ENCODE data around the gene B3GLCT. TPM values are rescaled to one million over a fixed set of nuclear protein-coding genes. Genes with fewer than 3 reads are reported as not detected.

B3GLCT gene
- total RNA-seq, 2 donors from 2014 or later = 18.2 to 40.2 TPM

DNA sequence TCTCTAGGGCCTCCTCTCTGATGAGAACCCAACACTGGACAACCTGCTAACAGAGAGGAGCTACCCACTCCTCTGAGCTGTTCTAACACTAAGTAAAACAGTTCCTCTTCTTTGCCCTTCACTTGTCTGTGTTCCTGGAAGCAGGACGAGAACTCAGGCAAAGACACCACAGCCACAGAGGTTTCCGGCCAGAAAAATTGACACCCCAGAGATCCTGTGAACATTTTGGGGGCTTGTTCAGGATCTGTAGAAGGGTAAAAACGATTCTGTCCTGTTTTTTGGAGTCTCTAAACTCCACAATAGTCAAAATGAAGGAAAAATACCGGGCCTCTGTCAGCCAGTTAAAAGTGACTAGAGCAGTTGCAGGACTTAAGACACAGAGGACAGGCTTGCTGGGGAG lies 165.9 kb downstream of the B3GLCT start:
- no peak for DNase-seq (ENCODE audit: low spot score)
- TF ChIP-seq, protein P1, sequence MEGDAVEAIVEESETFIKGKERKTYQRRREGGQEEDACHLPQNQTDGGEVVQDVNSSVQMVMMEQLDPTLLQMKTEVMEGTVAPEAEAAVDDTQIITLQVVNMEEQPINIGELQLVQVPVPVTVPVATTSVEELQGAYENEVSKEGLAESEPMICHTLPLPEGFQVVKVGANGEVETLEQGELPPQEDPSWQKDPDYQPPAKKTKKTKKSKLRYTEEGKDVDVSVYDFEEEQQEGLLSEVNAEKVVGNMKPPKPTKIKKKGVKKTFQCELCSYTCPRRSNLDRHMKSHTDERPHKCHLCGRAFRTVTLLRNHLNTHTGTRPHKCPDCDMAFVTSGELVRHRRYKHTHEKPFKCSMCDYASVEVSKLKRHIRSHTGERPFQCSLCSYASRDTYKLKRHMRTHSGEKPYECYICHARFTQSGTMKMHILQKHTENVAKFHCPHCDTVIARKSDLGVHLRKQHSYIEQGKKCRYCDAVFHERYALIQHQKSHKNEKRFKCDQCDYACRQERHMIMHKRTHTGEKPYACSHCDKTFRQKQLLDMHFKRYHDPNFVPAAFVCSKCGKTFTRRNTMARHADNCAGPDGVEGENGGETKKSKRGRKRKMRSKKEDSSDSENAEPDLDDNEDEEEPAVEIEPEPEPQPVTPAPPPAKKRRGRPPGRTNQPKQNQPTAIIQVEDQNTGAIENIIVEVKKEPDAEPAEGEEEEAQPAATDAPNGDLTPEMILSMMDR (IDR thresholded peaks at IDR 0.05) = no peak
- Histone ChIP-seq H3K36me3 (no peaks in the 10 kb centered on the region), H3K4me1 (no peaks in the 10 kb centered on the region), H3K27me3 (no peaks in the 10 kb centered on the region), H3K27ac (no peak overlapping the region), H3K9me3 (peaks cover 0 to 25% of the 10 kb centered on the region in 2 donors), H3K4me3 (no peak overlapping the region)

DNA sequence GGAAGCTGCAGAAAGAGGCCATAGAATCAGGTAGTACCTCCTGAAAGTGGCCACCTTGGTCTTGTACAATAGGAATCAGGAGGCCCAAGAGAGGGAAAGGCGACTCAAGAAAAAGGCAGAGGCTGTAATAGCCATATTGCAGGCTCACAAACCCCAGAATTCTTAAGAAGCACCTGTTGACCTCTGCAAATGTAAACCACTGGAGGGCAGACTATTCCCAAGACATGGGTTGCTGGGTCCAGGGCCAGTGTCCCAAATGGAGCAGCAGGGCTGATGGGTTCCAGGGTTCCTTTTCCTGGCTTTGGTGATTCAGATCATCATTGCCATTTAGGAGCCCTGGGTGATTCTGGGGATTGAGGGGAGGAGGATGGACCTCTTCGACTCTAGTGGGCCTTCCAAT lies 167.6 kb downstream of the B3GLCT start:
- DNase-seq (ENCODE audit: low spot score) = no peak
- Histone ChIP-seq H3K27ac (no peak overlapping the region), H3K27me3 (no peaks in the 10 kb centered on the region), H3K36me3 (no peaks in the 10 kb centered on the region), H3K4me1 (no peaks in the 10 kb centered on the region), H3K9me3 (peaks cover 0 to 25% of the 10 kb centered on the region in 2 donors), H3K4me3 (no peak overlapping the region)
- TF ChIP-seq, protein P1 (IDR thresholded peaks at IDR 0.05) = no peak

DNA sequence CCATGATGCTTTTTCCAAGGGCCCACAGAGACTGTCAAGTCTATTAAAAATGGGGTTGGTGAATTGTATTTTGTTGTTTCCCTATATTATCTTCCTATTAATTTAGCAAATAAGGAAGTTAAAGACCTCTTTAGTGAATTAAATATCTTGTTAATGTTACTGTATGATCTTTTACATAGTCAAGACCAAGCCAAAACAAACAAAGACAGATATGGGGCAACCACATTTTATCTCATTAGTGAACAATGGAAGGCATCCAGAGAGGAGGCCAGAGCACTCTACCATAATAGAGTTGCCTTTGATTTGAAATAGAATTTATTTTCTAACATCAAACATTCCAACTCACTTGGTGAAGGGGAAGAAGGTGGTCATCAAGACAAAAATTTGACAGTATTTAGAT lies 169.4 kb downstream of the B3GLCT start:
- Histone ChIP-seq H3K27ac (no peak overlapping the region), H3K27me3 (no peaks in the 10 kb centered on the region), H3K9me3 (peaks cover 0 to 25% of the 10 kb centered on the region in 2 donors), H3K36me3 (no peaks in the 10 kb centered on the region), H3K4me1 (no peaks in the 10 kb centered on the region), H3K4me3 (no peak overlapping the region)
- TF ChIP-seq, protein P1 (IDR thresholded peaks at IDR 0.05) = no peak
- DNase-seq (ENCODE audit: low spot score) = no peak

DNA sequence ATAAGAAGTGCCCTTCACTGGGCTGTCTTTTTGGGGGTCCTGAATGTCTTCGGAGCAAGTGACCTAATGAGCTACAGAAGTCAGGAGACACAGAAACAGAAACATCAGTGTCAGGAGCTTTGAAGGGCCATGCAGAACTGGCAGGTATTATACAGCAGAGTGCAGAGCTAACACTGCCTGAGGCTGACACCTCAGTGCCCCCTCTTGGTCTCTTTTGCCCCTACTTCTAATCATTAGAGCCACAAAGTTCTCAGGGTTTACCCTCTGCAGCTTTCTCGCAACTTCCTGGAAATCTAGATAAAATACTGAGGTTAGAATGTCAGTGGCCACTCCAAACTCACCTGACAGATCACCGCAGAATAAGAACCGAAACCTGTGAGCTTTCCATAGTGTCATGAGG lies 172.7 kb downstream of the B3GLCT start:
- Histone ChIP-seq H3K4me1 (no peaks in the 10 kb centered on the region), H3K4me3 (no peak overlapping the region), H3K36me3 (no peaks in the 10 kb centered on the region), H3K27me3 (no peaks in the 10 kb centered on the region), H3K9me3 (no peaks in the 10 kb centered on the region), H3K27ac (no peak overlapping the region)
- TF ChIP-seq, protein P1 (IDR thresholded peaks at IDR 0.05) = no peak
- DNase-seq (ENCODE audit: low spot score) = no peak

DNA sequence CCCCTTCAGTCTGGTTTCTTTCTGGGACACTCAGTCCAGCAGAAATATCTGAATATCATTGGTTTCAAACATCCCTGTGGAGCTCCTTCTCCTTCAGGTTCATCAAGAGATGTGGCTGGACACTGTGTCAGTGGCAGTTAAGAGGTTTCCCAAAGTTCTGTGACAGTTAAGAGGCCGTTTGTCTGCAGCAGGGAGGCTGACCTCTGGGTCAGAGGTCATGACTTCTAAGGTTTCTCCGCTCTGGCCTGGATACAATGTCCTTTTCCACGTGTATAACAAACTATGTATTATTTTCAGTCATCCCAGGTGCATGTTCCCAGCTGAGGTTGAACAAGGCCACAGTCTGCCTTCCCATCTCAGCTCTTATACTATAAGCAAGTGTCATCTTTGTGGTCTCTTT lies 174.9 kb downstream of the B3GLCT start:
- DNase-seq (ENCODE audit: low spot score) = no peak
- TF ChIP-seq, protein P1 (IDR thresholded peaks at IDR 0.05) = no peak
- H3K27me3 ChIP-seq = no peaks in the 10 kb centered on the region
- H3K36me3 ChIP-seq = no peaks in the 10 kb centered on the region
- H3K27ac ChIP-seq = no peak overlapping the region
- H3K9me3 ChIP-seq = no peaks in the 10 kb centered on the region
- H3K4me1 ChIP-seq = no peaks in the 10 kb centered on the region
- no peak overlapping the region for H3K4me3 ChIP-seq

DNA sequence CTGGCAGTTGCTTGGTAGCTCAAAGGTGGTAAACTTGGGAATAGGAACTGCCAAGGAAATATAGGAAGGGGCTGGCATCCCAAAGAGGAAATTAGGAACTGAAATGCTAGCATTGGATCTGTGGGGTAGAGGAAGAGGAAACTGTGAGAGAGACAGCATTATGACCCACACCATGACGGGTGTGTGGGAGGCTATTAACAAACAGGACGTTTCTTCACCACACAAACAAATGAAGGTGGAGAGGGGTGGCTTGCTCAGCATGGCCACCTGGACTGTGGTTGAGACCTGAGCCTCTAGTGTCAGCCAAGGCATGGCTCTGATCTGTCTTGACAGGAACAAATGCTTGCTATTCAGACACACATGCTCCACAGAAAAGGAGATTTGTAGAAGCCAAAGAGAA lies 178.2 kb downstream of the B3GLCT start:
- no peak for DNase-seq (ENCODE audit: low spot score)
- TF ChIP-seq, protein P1 (IDR thresholded peaks at IDR 0.05) = no peak
- H3K27ac ChIP-seq = no peak overlapping the region
- H3K4me1 ChIP-seq = no peaks in the 10 kb centered on the region
- no peaks in the 10 kb centered on the region for H3K36me3 ChIP-seq
- H3K27me3 ChIP-seq = no peaks in the 10 kb centered on the region
- no peaks in the 10 kb centered on the region for H3K9me3 ChIP-seq
- no peak overlapping the region for H3K4me3 ChIP-seq

Measured in right atrium auricular region (tissue), 2 donors.